ENCODE data around the gene TMOD2. TPM values are rescaled to one million over a fixed set of nuclear protein-coding genes. Genes with fewer than 3 reads are reported as not detected.

The TMOD2 gene
- total RNA-seq, 2 experiments from 2014 or later: 5.6 to 6.9 TPM

DNA sequence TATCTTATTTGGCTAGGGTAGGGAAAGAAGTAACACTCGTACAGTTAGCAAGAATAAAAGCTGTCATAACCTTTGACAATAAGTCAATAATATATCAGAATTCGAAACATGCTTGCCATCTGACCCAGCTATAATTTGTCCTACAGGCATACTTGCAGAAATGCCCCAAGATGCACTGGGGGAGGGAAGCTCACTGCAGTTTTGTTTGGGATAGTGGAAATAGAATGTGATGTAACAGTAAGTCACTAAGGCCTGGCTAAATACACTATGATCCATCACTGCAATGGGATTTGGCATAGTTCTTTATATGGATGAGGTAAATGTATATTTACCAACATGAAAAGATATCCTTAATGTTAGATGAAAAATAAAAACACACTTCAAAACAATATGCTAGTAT, 52.6 kb downstream of the TMOD2 start:
- POLR2A ChIA-PET: no interaction called here
- intact Hi-C loops (cut with DNase I, micrococcal nuclease): no loop called here
- ATAC-seq (ENCODE audit: poor library complexity): no peak

DNA sequence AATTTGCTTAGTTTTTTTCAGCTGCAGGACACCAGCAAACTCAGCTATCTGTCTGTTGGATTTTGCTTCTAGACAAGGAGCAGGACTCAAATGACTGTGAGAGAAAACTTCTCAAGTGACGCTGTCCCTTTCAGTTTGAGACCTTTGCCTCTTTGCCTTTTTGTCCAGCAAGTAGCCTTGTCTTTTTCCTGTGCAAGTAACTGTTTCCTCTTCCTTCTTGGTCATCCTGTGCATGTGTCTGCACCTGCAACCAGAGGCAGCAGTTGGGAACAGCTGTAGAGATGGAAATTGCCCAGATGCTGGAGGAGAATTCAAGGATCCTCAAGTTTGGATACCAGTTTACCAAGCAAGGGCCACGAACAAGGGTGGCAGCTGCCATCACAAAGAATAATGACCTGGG, 54.7 kb downstream of the TMOD2 start:
- Mint-ChIP-seq H3K27ac (no peak overlapping the region), H3K9me3 (no peaks in the 10 kb centered on the region), H3K36me3 (ENCODE audit: low read depth) (peaks cover 74% of the 10 kb centered on the region), H3K4me1 (ENCODE audit: low read depth) (no peaks in the 10 kb centered on the region), H3K4me3 (no peak overlapping the region), H3K27me3 (no peaks in the 10 kb centered on the region)
- ChIA-PET CTCF (no interaction called here), POLR2A (no interaction called here)
- ATAC-seq (ENCODE audit: poor library complexity): no peak
- H3K9me3 ChIP-seq (ENCODE audit: control insufficient read depth in 1 of 2, insufficient read depth in 1 of 2, low read length in 2 of 2): no peaks in the 10 kb centered on the region
- H3K36me3 ChIP-seq (ENCODE audit: insufficient read depth, low read length): peaks cover 18% of the 10 kb centered on the region
- H3K27ac ChIP-seq (ENCODE audit: low read depth in 1 of 2, low read length in 2 of 2): no peak overlapping the region
- TF ChIP-seq, protein P1, sequence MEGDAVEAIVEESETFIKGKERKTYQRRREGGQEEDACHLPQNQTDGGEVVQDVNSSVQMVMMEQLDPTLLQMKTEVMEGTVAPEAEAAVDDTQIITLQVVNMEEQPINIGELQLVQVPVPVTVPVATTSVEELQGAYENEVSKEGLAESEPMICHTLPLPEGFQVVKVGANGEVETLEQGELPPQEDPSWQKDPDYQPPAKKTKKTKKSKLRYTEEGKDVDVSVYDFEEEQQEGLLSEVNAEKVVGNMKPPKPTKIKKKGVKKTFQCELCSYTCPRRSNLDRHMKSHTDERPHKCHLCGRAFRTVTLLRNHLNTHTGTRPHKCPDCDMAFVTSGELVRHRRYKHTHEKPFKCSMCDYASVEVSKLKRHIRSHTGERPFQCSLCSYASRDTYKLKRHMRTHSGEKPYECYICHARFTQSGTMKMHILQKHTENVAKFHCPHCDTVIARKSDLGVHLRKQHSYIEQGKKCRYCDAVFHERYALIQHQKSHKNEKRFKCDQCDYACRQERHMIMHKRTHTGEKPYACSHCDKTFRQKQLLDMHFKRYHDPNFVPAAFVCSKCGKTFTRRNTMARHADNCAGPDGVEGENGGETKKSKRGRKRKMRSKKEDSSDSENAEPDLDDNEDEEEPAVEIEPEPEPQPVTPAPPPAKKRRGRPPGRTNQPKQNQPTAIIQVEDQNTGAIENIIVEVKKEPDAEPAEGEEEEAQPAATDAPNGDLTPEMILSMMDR (IDR thresholded peaks at IDR 0.05): no peak
- H3K4me1 ChIP-seq (ENCODE audit: insufficient read depth, low read length): no peaks in the 10 kb centered on the region
- DNase-seq: no peak
- no peak overlapping the region for H3K4me3 ChIP-seq (ENCODE audit: low read length)
- H3K27me3 ChIP-seq (ENCODE audit: control insufficient read depth in 1 of 2, insufficient read depth in 2 of 2, low read length in 2 of 2): no peaks in the 10 kb centered on the region
- intact Hi-C loops (cut with DNase I, micrococcal nuclease): no loop called here

More for the DNA sequence above, 52.6 kb downstream of the TMOD2 start:
- H3K27me3 ChIP-seq (ENCODE audit: control insufficient read depth in 1 of 2, insufficient read depth in 2 of 2, low read length in 2 of 2): no peaks in the 10 kb centered on the region
- Mint-ChIP-seq H3K9me3 (no peaks in the 10 kb centered on the region), H3K36me3 (ENCODE audit: low read depth) (peaks cover 71% of the 10 kb centered on the region), H3K4me1 (ENCODE audit: low read depth) (no peaks in the 10 kb centered on the region), H3K27me3 (no peaks in the 10 kb centered on the region), H3K27ac (no peak overlapping the region), H3K4me3 (no peak overlapping the region)
- H3K9me3 ChIP-seq (ENCODE audit: control insufficient read depth in 1 of 2, insufficient read depth in 1 of 2, low read length in 2 of 2): no peaks in the 10 kb centered on the region
- no peak for DNase-seq
- CTCF ChIA-PET: interaction anchor here (0.8 kb wide), 1 partner anchor 10 kb away, joined by 3 read pairs; no protein-coding TSS in a partner anchor
- TF ChIP-seq, protein P1 (IDR thresholded peaks at IDR 0.05): no peak
- H3K27ac ChIP-seq (ENCODE audit: low read depth in 1 of 2, low read length in 2 of 2): no peak overlapping the region
- H3K4me1 ChIP-seq (ENCODE audit: insufficient read depth, low read length): no peaks in the 10 kb centered on the region
- H3K36me3 ChIP-seq (ENCODE audit: insufficient read depth, low read length): peaks cover 21% of the 10 kb centered on the region
- H3K4me3 ChIP-seq (ENCODE audit: low read length): no peak overlapping the region

DNA sequence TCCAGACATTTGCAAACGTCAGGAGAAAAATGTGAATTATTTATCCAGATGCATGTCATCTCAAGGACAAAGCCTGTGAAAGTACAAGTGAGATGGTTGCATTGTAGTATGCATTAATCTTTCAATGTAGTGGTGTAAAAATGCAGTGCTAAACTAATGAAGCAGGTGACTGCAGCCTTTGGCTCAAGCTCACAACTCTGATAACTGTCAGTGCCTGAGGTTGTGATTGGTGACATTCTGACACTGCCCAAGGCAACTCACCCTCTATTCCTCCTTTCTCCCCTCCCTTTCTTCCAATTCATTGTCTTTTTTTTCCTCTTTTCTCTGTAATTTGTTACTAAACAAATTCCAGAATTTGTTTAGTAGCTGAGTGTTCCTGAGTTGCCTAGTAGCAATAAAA, 58.1 kb downstream of the TMOD2 start:
- Histone ChIP-seq H3K27ac (ENCODE audit: low read depth in 1 of 2, low read length in 2 of 2) (no peak overlapping the region), H3K4me1 (ENCODE audit: insufficient read depth, low read length) (no peaks in the 10 kb centered on the region), H3K9me3 (ENCODE audit: control insufficient read depth in 1 of 2, insufficient read depth in 1 of 2, low read length in 2 of 2) (no peaks in the 10 kb centered on the region), H3K4me3 (ENCODE audit: low read length) (no peak overlapping the region), H3K27me3 (ENCODE audit: control insufficient read depth in 1 of 2, insufficient read depth in 2 of 2, low read length in 2 of 2) (no peaks in the 10 kb centered on the region), H3K36me3 (ENCODE audit: insufficient read depth, low read length) (peaks cover 15% of the 10 kb centered on the region)
- ATAC-seq (ENCODE audit: poor library complexity): no peak
- no peaks in the 10 kb centered on the region for H3K27me3 Mint-ChIP-seq
- CTCF ChIA-PET: interaction anchor here (1.6 kb wide), 1 partner anchor 33 kb away, joined by 3 read pairs; no protein-coding TSS in a partner anchor
- DNase-seq: no peak
- H3K9me3 Mint-ChIP-seq: no peaks in the 10 kb centered on the region
- TF ChIP-seq, protein P1 (IDR thresholded peaks at IDR 0.05): no peak
- POLR2A ChIA-PET: no interaction called here
- no peaks in the 10 kb centered on the region for H3K4me1 Mint-ChIP-seq (ENCODE audit: low read depth)
- H3K36me3 Mint-ChIP-seq (ENCODE audit: low read depth): peaks cover 83% of the 10 kb centered on the region
- no peak overlapping the region for H3K4me3 Mint-ChIP-seq
- intact Hi-C loops (cut with DNase I, micrococcal nuclease): no loop called here
- no peak overlapping the region for H3K27ac Mint-ChIP-seq

Data from CD4-positive, alpha-beta T cell (primary cell).